ENCODE data around the gene KMT2E. TPM values are rescaled to one million over a fixed set of nuclear protein-coding genes. Genes with fewer than 3 reads are reported as not detected.
"Not testable (repeated sequence)": the region's sequence is repeated elsewhere in the genome, so short reads cannot be mapped to it uniquely, and the experiment has no call there.

KMT2E gene
- total RNA-seq, 1 experiment from 2014 or later, result 49.7 TPM

GRCh38 chr7:104985259-104985617 lies 28.8 kb upstream of the KMT2E start:
- Mint-ChIP-seq H3K4me3 (ENCODE audit: unreplicated experiment) (peak overlapping the region; percentile 94), H3K27ac (ENCODE audit: low read depth, unreplicated experiment) (peak overlapping the region; percentile 100), H3K9me3 (ENCODE audit: unreplicated experiment) (no peaks in the 10 kb centered on the region), H3K27me3 (ENCODE audit: insufficient read depth, unreplicated experiment) (no peaks in the 10 kb centered on the region), H3K36me3 (ENCODE audit: insufficient read depth, unreplicated experiment) (peaks cover 23% of the 10 kb centered on the region), H3K4me1 (ENCODE audit: insufficient read depth, unreplicated experiment) (peaks cover 20% of the 10 kb centered on the region)
- intact Hi-C loops (cut with micrococcal nuclease), result loop anchor here (2.0 kb wide), 1 partner anchor 18 kb away; no protein-coding TSS in a partner anchor
- no TSS peak for BruUV-seq (replicated peaks)
- TF ChIP-seq CTCF (IDR thresholded peaks at IDR 0.05; ENCODE audit: unreplicated experiment), result no peak
- no peak for DNase-seq (ENCODE audit: unreplicated experiment)
- POLR2A ChIA-PET, result interaction anchor here (0.6 to 18.4 kb wide), 6 partner anchors 13 to 1629 kb away, joined by 3 to 620 read pairs (median 4); partner anchors contain the start of gene KMT2E
- CTCF ChIA-PET, result interaction anchor here (0.6 to 8.7 kb wide), 6 partner anchors 14 to 61 kb away, joined by 3 to 119 read pairs (median 3); partner anchors contain the start of gene KMT2E

- CTCF ChIA-PET, result interaction anchor here (0.6 to 1.5 kb wide), 2 partner anchors 9 to 86 kb away, joined by 3 to 6 read pairs; no protein-coding TSS in a partner anchor
- Mint-ChIP-seq H3K4me3 (ENCODE audit: unreplicated experiment) (no peak overlapping the region), H3K4me1 (ENCODE audit: insufficient read depth, unreplicated experiment) (peaks cover 16% of the 10 kb centered on the region)
These were observed 27.3 kb upstream of the KMT2E start for GRCh38 chr7:104986628-104987259.

GRCh38 chr7:104987403-104987802 lies 26.6 kb upstream of the KMT2E start:
- intact Hi-C loops (cut with micrococcal nuclease); H3K9me3 Mint-ChIP-seq (ENCODE audit: unreplicated experiment); H3K27me3 Mint-ChIP-seq (ENCODE audit: insufficient read depth, unreplicated experiment); BruUV-seq (replicated peaks); DNase-seq (ENCODE audit: unreplicated experiment); H3K27ac Mint-ChIP-seq (ENCODE audit: low read depth, unreplicated experiment); H3K4me3 Mint-ChIP-seq (ENCODE audit: unreplicated experiment): not testable (repeated sequence)
- Mint-ChIP-seq H3K4me1 (ENCODE audit: insufficient read depth, unreplicated experiment) (peaks cover 16% of the 10 kb centered on the region), H3K36me3 (ENCODE audit: insufficient read depth, unreplicated experiment) (peaks cover 28% of the 10 kb centered on the region)
- ChIA-PET CTCF (interaction anchor here (0.7 to 1.5 kb wide), 3 partner anchors 9 to 45 kb away, joined by 3 to 6 read pairs (median 3); no protein-coding TSS in a partner anchor), POLR2A (interaction anchor here (0.8 to 18.4 kb wide), 3 partner anchors 11 to 35 kb away, joined by 5 to 620 read pairs (median 6); partner anchors contain the start of gene KMT2E)

More at GRCh38 chr7:104986628-104987259, 27.3 kb upstream of the KMT2E start:
- DNase-seq (ENCODE audit: unreplicated experiment), result no peak
- intact Hi-C loops (cut with micrococcal nuclease), result no loop called here
- POLR2A ChIA-PET, result interaction anchor here (18.4 kb wide), 1 partner anchor 25 kb away, joined by 620 read pairs; the partner anchor contains the start of gene KMT2E
- BruUV-seq (replicated peaks), result no TSS peak
- no peak for TF ChIP-seq CTCF (IDR thresholded peaks at IDR 0.05; ENCODE audit: unreplicated experiment)
- Mint-ChIP-seq H3K36me3 (ENCODE audit: insufficient read depth, unreplicated experiment) (peaks cover 28% of the 10 kb centered on the region), H3K27me3 (ENCODE audit: insufficient read depth, unreplicated experiment) (no peaks in the 10 kb centered on the region), H3K27ac (ENCODE audit: low read depth, unreplicated experiment) (no peak overlapping the region), H3K9me3 (ENCODE audit: unreplicated experiment) (no peaks in the 10 kb centered on the region)

- ChIA-PET POLR2A (interaction anchor here (0.6 to 18.4 kb wide), 3 partner anchors 20 to 107 kb away, joined by 3 to 620 read pairs (median 4); partner anchors contain the start of gene KMT2E), CTCF (interaction anchor here (0.6 to 1.8 kb wide), 3 partner anchors 12 to 92 kb away, joined by 3 to 6 read pairs (median 4); no protein-coding TSS in a partner anchor)
- H3K27ac Mint-ChIP-seq (ENCODE audit: low read depth, unreplicated experiment), result no peak overlapping the region
- peaks cover 9% of the 10 kb centered on the region for H3K4me1 Mint-ChIP-seq (ENCODE audit: insufficient read depth, unreplicated experiment)
- intact Hi-C loops (cut with micrococcal nuclease), result no loop called here
- DNase-seq (ENCODE audit: unreplicated experiment), result no peak
- H3K27me3 Mint-ChIP-seq (ENCODE audit: insufficient read depth, unreplicated experiment), result no peaks in the 10 kb centered on the region
- H3K4me3 Mint-ChIP-seq (ENCODE audit: unreplicated experiment), result no peak overlapping the region
- no TSS peak for BruUV-seq (replicated peaks)
- no peaks in the 10 kb centered on the region for H3K9me3 Mint-ChIP-seq (ENCODE audit: unreplicated experiment)
- H3K36me3 Mint-ChIP-seq (ENCODE audit: insufficient read depth, unreplicated experiment), result peaks cover 13% of the 10 kb centered on the region
- TF ChIP-seq CTCF (IDR thresholded peaks at IDR 0.05; ENCODE audit: unreplicated experiment), result no peak
These were observed 23.0 kb upstream of the KMT2E start for GRCh38 chr7:104990983-104991382.

All from MCF 10A (cell line).